Gastroesophageal sphincter (tissue), 4 donors: Measurements from ENCODE around the gene KRTAP5-6. TPM values are rescaled to one million over a fixed set of nuclear protein-coding genes. Genes with fewer than 3 reads are reported as not detected.

Source experiments
- ATAC-seq: fragments of 150-250 bp; one replicate; pipeline ENCODE4 v1.9.1; 2016; ENCODE audit warnings: mild to moderate bottlenecking, moderate library complexity
- H3K27ac ChIP-seq, 4 donors: fragments of 200-600 bp; sonication (generic) in 3 of 4; 1 replicate in 3 of 4; 2 replicates in 1 of 4; pipeline ENCODE4 v1.5.1; 2016 to 2019
- H3K27me3 ChIP-seq: fragments of 200-600 bp; sonication (generic); one replicate; pipeline ENCODE4 v1.5.1; 2019
- H3K36me3 ChIP-seq, 2 donors: fragments of 200-600 bp; sonication (generic); one replicate each; pipeline ENCODE4 v1.5.1; 2019; ENCODE audit warnings: control low read depth in 1 of 2
- H3K4me1 ChIP-seq, 3 donors: fragments of 200-600 bp; sonication (generic); 1 replicate in 2 of 3; 2 replicates in 1 of 3; pipeline ENCODE4 v1.5.1; 2016 to 2019; ENCODE audit warnings: control low read depth in 2 of 3
- H3K4me3 ChIP-seq, 2 donors: fragments of 200-600 bp; sonication (generic); one replicate each; pipeline ENCODE4 v1.5.1; 2019; ENCODE audit warnings: mild to moderate bottlenecking in 1 of 2, moderate library complexity in 1 of 2
- H3K9me3 ChIP-seq, 3 donors: fragments of 200-600 bp; sonication (generic); one replicate each; pipeline ENCODE4 v1.5.1; 2017 to 2019; ENCODE audit warnings: control low read depth in 2 of 3
- CTCF ChIP-seq, 4 experiments: fragments of 200-600 bp in 2 of 4; fragments of 450-650 bp in 2 of 4; sonication (generic) in 1 of 4; IDR thresholded peaks; one replicate each; pipeline ENCODE4 v1.5.1; 2017 to 2019; ENCODE audit warnings: antibody characterized with exemption in 4 of 4, mild to moderate bottlenecking in 2 of 4, moderate library complexity in 2 of 4
- EP300 ChIP-seq: sonication (generic); formaldehyde crosslinking; IDR thresholded peaks from one replicate; pipeline ENCODE4 v1.6.1; 2017; ENCODE audit warnings: antibody characterized with exemption, mild to moderate bottlenecking
- POLR2A ChIP-seq, 2 donors: fragments of 450-650 bp; IDR thresholded peaks; one replicate each; pipeline ENCODE4 v1.6.1; 2017; ENCODE audit warnings: antibody characterized with exemption in 2 of 2, mild to moderate bottlenecking in 2 of 2, moderate library complexity in 1 of 2
- POLR2AphosphoS5 ChIP-seq: sonication (generic); formaldehyde crosslinking; IDR thresholded peaks from one replicate; pipeline ENCODE4 v1.6.1; 2017; ENCODE audit warnings: antibody characterized with exemption
- WGBS, 2 donors: methylation state at CpG; one replicate each; pipeline ENCODE4 v1.1.5; 2018; ENCODE audit warnings: low coverage in 1 of 2; 5-methylcytosine and 5-hydroxymethylcytosine counted together
- total RNA-seq, 4 donors: library from RNA; depleted of rRNA; stranded (reverse); fragments of >200 nt; gene quantifications; one replicate each; pipeline ENCODE4 v1.1.0, GENCODE V29; 2016

Gene KRTAP5-6
- total RNA-seq, 4 donors from 2014 or later, result not detected

GRCh38 chr11:1707751-1708150, 10.8 kb downstream of the KRTAP5-6 start:
- no peaks in the 10 kb centered on the region for H3K4me1 ChIP-seq
- WGBS, 2 donors, result 7 to 22% methylated on average over 4 of the region's 4 CpGs
- H3K4me3 ChIP-seq, result no peak overlapping the region
- TF ChIP-seq POLR2AphosphoS5 (no peak), CTCF (IDR thresholded peaks at IDR 0.05) (no peak), POLR2A (IDR thresholded peaks at IDR 0.05) (no peak)
- ATAC-seq, result no peak
- H3K27ac ChIP-seq, result no peak overlapping the region
- no peaks in the 10 kb centered on the region for H3K36me3 ChIP-seq
- peaks cover 0 to 12% (median 0%) of the 10 kb centered on the region in 3 donors for H3K9me3 ChIP-seq
- peaks cover 44% of the 10 kb centered on the region for H3K27me3 ChIP-seq

- no peak for ATAC-seq
- H3K36me3 ChIP-seq, result no peaks in the 10 kb centered on the region
- no peak overlapping the region for H3K4me3 ChIP-seq
- H3K9me3 ChIP-seq, result peaks cover 0 to 12% (median 0%) of the 10 kb centered on the region in 3 donors
- H3K27ac ChIP-seq, result no peak overlapping the region
- peaks cover 41% of the 10 kb centered on the region for H3K27me3 ChIP-seq
- no peak for TF ChIP-seq EP300
- 74 to 81% methylated on average over 4 to 9 of the region's 10 CpGs for whole genome bisulfite sequencing, 2 donors
- H3K4me1 ChIP-seq, result no peaks in the 10 kb centered on the region
These were observed 11.7 kb downstream of the KRTAP5-6 start for GRCh38 chr11:1708716-1709115.

GRCh38 chr11:1714908-1715885, 18.2 kb downstream of the KRTAP5-6 start:
- Histone ChIP-seq H3K36me3 (no peaks in the 10 kb centered on the region), H3K4me1 (no peaks in the 10 kb centered on the region), H3K27me3 (peaks cover 36% of the 10 kb centered on the region), H3K9me3 (peaks cover 0 to 12% (median 0%) of the 10 kb centered on the region in 3 donors), H3K27ac (no peak overlapping the region), H3K4me3 (no peak overlapping the region)
- WGBS, 2 donors, result 80 to 85% methylated on average over 11 to 15 of the region's 24 CpGs
- TF ChIP-seq POLR2A (IDR thresholded peaks at IDR 0.05) (no peak), POLR2AphosphoS5 (no peak), EP300 (no peak), CTCF (IDR thresholded peaks at IDR 0.05) (no peak)
- ATAC-seq, result no peak

DNA sequence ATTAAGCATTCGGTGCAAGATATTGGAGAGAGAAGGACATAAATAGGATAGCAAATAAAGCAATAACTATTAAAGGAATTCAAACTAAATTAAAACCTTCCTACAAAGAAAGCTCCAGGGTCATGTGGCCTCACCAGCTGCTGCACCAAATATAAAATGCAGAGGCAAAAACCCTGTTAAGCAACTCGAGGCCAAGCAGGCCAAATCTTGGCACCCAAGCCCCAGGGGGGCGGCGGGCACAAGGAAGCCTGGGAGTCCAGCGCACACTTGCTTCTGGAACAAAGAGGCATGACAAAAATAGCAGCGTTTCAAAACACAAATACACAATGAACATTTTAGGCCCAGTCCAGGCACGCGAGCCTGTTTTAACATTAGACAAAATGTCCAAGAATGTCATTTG, 20.8 kb downstream of the KRTAP5-6 start:
- Histone ChIP-seq H3K9me3 (no peaks in the 10 kb centered on the region), H3K27ac (no peak overlapping the region), H3K4me1 (no peaks in the 10 kb centered on the region), H3K27me3 (peaks cover 36% of the 10 kb centered on the region), H3K4me3 (no peak overlapping the region), H3K36me3 (no peaks in the 10 kb centered on the region)
- 78 to 80% methylated on average over 8 of the region's 8 CpGs for WGBS, 2 donors
- no peak for ATAC-seq
- TF ChIP-seq EP300 (no peak), CTCF (IDR thresholded peaks at IDR 0.05) (no peak), POLR2AphosphoS5 (no peak), POLR2A (IDR thresholded peaks at IDR 0.05) (no peak)

- no peak for ATAC-seq
- Histone ChIP-seq H3K27ac (no peak overlapping the region), H3K4me1 (no peaks in the 10 kb centered on the region), H3K36me3 (no peaks in the 10 kb centered on the region), H3K9me3 (no peaks in the 10 kb centered on the region), H3K27me3 (peaks cover 36% of the 10 kb centered on the region), H3K4me3 (no peak overlapping the region)
- no peak for TF ChIP-seq EP300
- no peak for TF ChIP-seq POLR2AphosphoS5
- no peak for TF ChIP-seq CTCF (IDR thresholded peaks at IDR 0.05)
- no peak for TF ChIP-seq POLR2A (IDR thresholded peaks at IDR 0.05)
- 83 to 96% methylated on average over 4 of the region's 15 CpGs for WGBS, 2 donors
These were observed 21.3 kb downstream of the KRTAP5-6 start for GRCh38 chr11:1718326-1718725.
